IMR-90 (cell line): Measurements from ENCODE around the gene ACSF2. TPM values are rescaled to one million over a fixed set of nuclear protein-coding genes. Genes with fewer than 3 reads are reported as not detected.

ENCODE experiments used
- ATAC-seq: fragments of 200-7000 bp; cut with Tn5 transposase; 2 replicates; pipeline ENCODE4 v1.9.1; 2020; ENCODE audit warnings: low read depth, mild to moderate bottlenecking, moderate library complexity
- BruUV-seq: library from RNA; stranded (reverse); fragments of 400-500 nt; replicated peaks from 2 replicates; lab custom pipeline; 2021; lab: Mats Ljungman, UMichigan
- CTCF ChIA-PET: fragments of 300-600 bp; formaldehyde crosslinking; extraction: SDS; loops from one replicate; lab custom pipeline; 2021; ENCODE audit warnings: antibody characterized with exemption; lab: Yijun Ruan, JAX
- POLR2A ChIA-PET: fragments of 300-600 bp; sonication (Branson Sonifier 250); formaldehyde crosslinking; loops from one replicate; lab custom pipeline; 2022; ENCODE audit warnings: antibody characterized with exemption; ENCODE audit not compliant: unreplicated experiment; lab: Charles Lee
- DNase-seq: peaks from one replicate; pipeline ENCODE4 v3.0.0; 2013
- H2AFZ ChIP-seq: replicated peaks from 2 replicates; pipeline ENCODE3; 2013; ENCODE audit warnings: low read length, mild to moderate bottlenecking; ENCODE audit not compliant: poor library complexity
- H2AK5ac ChIP-seq: 2 replicates; pipeline ENCODE4 v1.6.1; 2013; ENCODE audit warnings: low read depth, low read length, inconsistent platforms
- H2AK9ac ChIP-seq: replicated peaks from 2 replicates; pipeline ENCODE3; 2013; ENCODE audit warnings: mild to moderate bottlenecking, low read depth, low read length, moderate library complexity; ENCODE audit not compliant: poor library complexity
- H2BK120ac ChIP-seq: 2 replicates; pipeline ENCODE4 v1.6.1; 2013; ENCODE audit warnings: low read depth, low read length, inconsistent platforms
- H2BK15ac ChIP-seq: 3 replicates; pipeline ENCODE4 v1.6.1; 2013; ENCODE audit warnings: low read depth, low read length, inconsistent platforms
- H2BK20ac ChIP-seq: 2 replicates; pipeline ENCODE4 v1.6.1; 2013; ENCODE audit warnings: low read depth, mild to moderate bottlenecking, inconsistent platforms, low read length, moderate library complexity
- H2BK5ac ChIP-seq: 2 replicates; pipeline ENCODE4 v1.6.1; 2013; ENCODE audit warnings: mild to moderate bottlenecking, low read depth, low read length, inconsistent platforms; ENCODE audit not compliant: poor library complexity, severe bottlenecking
- H3K14ac ChIP-seq: replicated peaks from 2 replicates; pipeline ENCODE4 v1.6.1; 2013; ENCODE audit warnings: low read depth, low read length, inconsistent platforms
- H3K18ac ChIP-seq: 2 replicates; pipeline ENCODE4 v1.6.1; 2013; ENCODE audit warnings: low read depth, low read length, control low read depth
- H3K23ac ChIP-seq: 2 replicates; pipeline ENCODE4 v1.6.1; 2013; ENCODE audit warnings: low read depth, low read length, inconsistent platforms
- H3K27ac ChIP-seq: 2 replicates; pipeline ENCODE4 v1.5.1; 2013; ENCODE audit warnings: mild to moderate bottlenecking, control low read depth, low read length; ENCODE audit not compliant: insufficient read depth
- H3K27me3 ChIP-seq: 2 replicates; pipeline ENCODE4 v1.6.1; 2013; ENCODE audit warnings: low read length; ENCODE audit not compliant: control insufficient read depth, insufficient read depth
- H3K36me3 ChIP-seq: 2 replicates; pipeline ENCODE4 v1.6.1; 2013; ENCODE audit warnings: low read length, mixed read lengths; ENCODE audit not compliant: control insufficient read depth, insufficient read depth
- H3K4ac ChIP-seq: 2 replicates; pipeline ENCODE4 v1.6.1; 2013; ENCODE audit warnings: low read depth, low read length, inconsistent platforms
- H3K4me1 ChIP-seq: 2 replicates; pipeline ENCODE4 v1.6.1; 2013; ENCODE audit warnings: low read length, mixed read lengths; ENCODE audit not compliant: control insufficient read depth, insufficient read depth
- H3K4me2 ChIP-seq: 2 replicates; pipeline ENCODE4 v1.6.1; 2013; ENCODE audit warnings: low read depth, mild to moderate bottlenecking, control low read depth, low read length, moderate library complexity
- H3K4me3 ChIP-seq: 2 replicates; pipeline ENCODE4 v1.5.1; 2013; ENCODE audit warnings: low read depth, mild to moderate bottlenecking, control low read depth, low read length, moderate library complexity; ENCODE audit not compliant: insufficient read depth
- H3K56ac ChIP-seq: 2 replicates; pipeline ENCODE4 v1.6.1; 2013; ENCODE audit warnings: low read length, inconsistent platforms; ENCODE audit not compliant: insufficient read depth; ENCODE audit errors: extremely low read depth
- H3K79me1 ChIP-seq, 2 experiments: 2 replicates each; pipeline ENCODE4 v1.6.1; 2013; ENCODE audit warnings: low read length in 2 of 2, inconsistent platforms in 1 of 2, low read depth in 1 of 2
- H3K9ac ChIP-seq: 2 replicates; pipeline ENCODE4 v1.6.1; 2013; ENCODE audit warnings: low read depth, low read length, control low read depth
- H3K9me1 ChIP-seq: 2 replicates; pipeline ENCODE4 v1.6.1; 2013; ENCODE audit warnings: low read length, inconsistent platforms; ENCODE audit not compliant: insufficient read depth
- H3K9me3 ChIP-seq: 2 replicates; pipeline ENCODE4 v1.6.1; 2013; ENCODE audit warnings: low read length; ENCODE audit not compliant: control insufficient read depth, insufficient read depth
- H4K20me1 ChIP-seq: 2 replicates; pipeline ENCODE4 v1.6.1; 2013; ENCODE audit warnings: low read length, inconsistent platforms; ENCODE audit not compliant: insufficient read depth
- H4K5ac ChIP-seq: 2 replicates; pipeline ENCODE4 v1.6.1; 2013; ENCODE audit warnings: mild to moderate bottlenecking, low read depth, low read length, control low read depth
- H4K8ac ChIP-seq, 2 experiments: 2 replicates each; pipeline ENCODE4 v1.6.1; 2013; ENCODE audit warnings: low read depth in 2 of 2, low read length in 2 of 2, control low read depth in 1 of 2, inconsistent platforms in 1 of 2
- H4K91ac ChIP-seq: 2 replicates; pipeline ENCODE4 v1.6.1; 2013; ENCODE audit warnings: low read depth, low read length, inconsistent platforms; ENCODE audit not compliant: insufficient read depth
- MXI1 ChIP-seq: IDR thresholded peaks from 2 replicates; pipeline ENCODE4 v1.6.1; 2012; ENCODE audit warnings: low read depth, mild to moderate bottlenecking, low read length, moderate library complexity, borderline replicate concordance
- RFX5 ChIP-seq: IDR thresholded peaks from 2 replicates; pipeline ENCODE4 v1.8.0; 2012; ENCODE audit warnings: low read depth, mild to moderate bottlenecking, low read length, moderate library complexity
- WGBS, 2 experiments: methylation state at CpG; one replicate each; pipeline versions ENCODE4 v1.1.5 to v1.1.7; 2013; ENCODE audit warnings: missing lambda C conversion rate in 2 of 2; ENCODE audit not compliant: insufficient read length in 1 of 2; ENCODE audit errors: extremely low coverage in 2 of 2; 5-methylcytosine and 5-hydroxymethylcytosine counted together
- dilution Hi-C: fragments of 300-500 bp; cut with HindIII; formaldehyde crosslinking; loops from one replicate; pipeline ENCODE4 v1.14.3; 2018; ENCODE audit warnings: low sequenced_read_pairs; ENCODE audit not compliant: unreplicated experiment
- in situ Hi-C: fragments of 300-500 bp; cut with MboI; formaldehyde crosslinking; loops from 3 replicates; pipeline ENCODE4 v1.14.3; 2019; ENCODE audit warnings: low sequenced_read_pairs, inconsistent platforms, mixed read lengths
- intact Hi-C: fragments of 100-400 bp; cut with micrococcal nuclease; formaldehyde crosslinking; loops from 2 replicates; pipeline ENCODE4 v1.10.0; 2022
- polyA plus RNA-seq, 3 experiments: library from polyadenylated mRNA; depleted of rRNA; stranded (reverse); fragments of >200 nt; gene quantifications; 2 replicates each; pipeline ENCODE4 v1.2.3, GENCODE V29; 2012; ENCODE audit warnings: low replicate concordance in 1 of 3
- total RNA-seq: library from RNA; depleted of rRNA; stranded (reverse); fragments of >200 nt; gene quantifications from 2 replicates; pipeline ENCODE4 v1.2.3, GENCODE V29; 2012

Gene ACSF2
- total and polyA plus RNA-seq, 2 of the 4 experiments (the other 2 are of a cell fraction) = 18.5 to 27.2 TPM

DNA sequence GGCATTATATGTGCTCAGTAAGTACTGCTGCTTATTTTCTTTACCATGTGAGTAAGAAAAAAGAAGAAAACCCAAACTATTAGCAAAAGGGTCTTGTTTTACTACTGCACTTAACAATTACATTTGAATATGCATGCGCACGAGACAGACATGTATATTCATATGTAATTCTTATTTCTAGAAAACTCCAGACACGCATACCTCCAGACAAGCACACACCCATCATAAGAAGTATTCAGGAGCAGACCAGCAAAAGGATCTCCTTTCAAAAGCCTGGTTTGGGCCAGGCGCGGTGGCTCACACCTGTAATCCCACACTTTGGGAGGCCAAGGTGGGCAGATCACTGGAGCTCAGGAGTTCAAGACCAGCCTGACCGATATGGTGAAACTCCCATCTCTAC is 36.5 kb upstream of the ACSF2 start:
- no peak for TF ChIP-seq RFX5
- no peak for TF ChIP-seq MXI1
- Histone ChIP-seq H3K4me3 (no peak overlapping the region), H3K27ac (no peak overlapping the region), H3K9ac (no peak overlapping the region), H3K9me3 (no peaks in the 10 kb centered on the region), H2BK5ac (no peak overlapping the region), H2AK5ac (no peak overlapping the region), H3K4me1 (no peaks in the 10 kb centered on the region), H3K27me3 (no peaks in the 10 kb centered on the region), H2BK20ac (no peak overlapping the region), H3K79me1 (peaks cover 74 to 91% of the 10 kb centered on the region in 2 experiments), H2BK15ac (no peak overlapping the region), H3K18ac (no peak overlapping the region), H4K8ac (no peak overlapping the region), H4K5ac (no peak overlapping the region), H2AK9ac (no peak overlapping the region), H3K4ac (no peak overlapping the region), H3K23ac (no peak overlapping the region), H2AFZ (no peak overlapping the region), H3K4me2 (no peak overlapping the region), H4K20me1 (peaks cover 62% of the 10 kb centered on the region), H4K91ac (no peak overlapping the region), H3K36me3 (peaks cover 81% of the 10 kb centered on the region), H3K14ac (no peak overlapping the region), H2BK120ac (no peak overlapping the region), H3K56ac (no peak overlapping the region), H3K9me1 (peaks cover 10% of the 10 kb centered on the region; the same call in 1 of the 2 replicates)
- intact Hi-C loops (no loop called here), dilution Hi-C loops (no loop called here), in situ Hi-C loops (no loop called here)
- ATAC-seq (no peak), DNase-seq (no peak)
- BruUV-seq = no TSS peak
- WGBS, 2 experiments = no CpG with 5 or more reads among the region's 6 CpGs
- ChIA-PET CTCF (no interaction called here), POLR2A (no interaction called here)
